ENCODE results near the gene SLCO3A1.

The SLCO3A1 gene

DNA sequence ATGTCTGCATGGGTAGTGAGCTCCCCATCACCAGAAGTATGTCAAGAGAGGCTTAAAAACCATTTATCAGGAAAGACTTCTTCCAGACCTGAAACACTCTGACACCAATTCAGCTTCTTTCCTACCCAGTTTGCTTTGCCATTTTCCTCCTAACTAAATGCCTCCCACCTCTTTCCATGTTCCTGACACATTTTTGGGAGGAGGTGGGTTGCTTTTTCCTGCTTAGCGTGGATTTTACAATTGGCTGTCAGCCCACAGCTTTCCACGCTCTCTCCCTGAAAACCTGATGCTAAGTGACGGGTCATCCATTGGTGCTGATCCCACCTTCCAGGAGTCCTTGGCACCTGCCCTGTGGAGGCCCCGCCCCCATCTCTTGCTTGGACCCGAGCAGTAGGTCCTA is 275.3 kb downstream of the SLCO3A1 start:
- no peak for DNase-seq (ENCODE audit: low read depth)

DNA sequence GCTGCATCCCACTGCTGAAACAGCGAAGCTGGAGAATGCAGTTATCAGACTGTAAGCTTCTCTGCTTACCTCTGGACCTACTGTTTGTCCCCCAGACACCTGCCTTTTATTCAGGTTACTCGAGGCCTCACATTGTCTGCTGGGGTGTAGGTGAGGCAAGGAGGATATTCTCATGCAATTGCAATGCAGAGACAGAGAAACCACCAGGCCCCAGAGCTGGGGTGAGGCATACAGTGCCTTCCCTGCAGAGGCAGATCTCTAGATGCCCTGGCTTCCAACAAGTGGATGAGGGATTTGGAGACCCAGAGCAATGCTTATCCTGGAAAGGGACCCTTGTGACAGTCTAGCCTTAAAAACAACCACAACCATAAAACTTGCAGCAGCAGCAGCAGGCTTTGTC is 276.7 kb downstream of the SLCO3A1 start:
- DNase-seq (ENCODE audit: low read depth): no peak

DNA sequence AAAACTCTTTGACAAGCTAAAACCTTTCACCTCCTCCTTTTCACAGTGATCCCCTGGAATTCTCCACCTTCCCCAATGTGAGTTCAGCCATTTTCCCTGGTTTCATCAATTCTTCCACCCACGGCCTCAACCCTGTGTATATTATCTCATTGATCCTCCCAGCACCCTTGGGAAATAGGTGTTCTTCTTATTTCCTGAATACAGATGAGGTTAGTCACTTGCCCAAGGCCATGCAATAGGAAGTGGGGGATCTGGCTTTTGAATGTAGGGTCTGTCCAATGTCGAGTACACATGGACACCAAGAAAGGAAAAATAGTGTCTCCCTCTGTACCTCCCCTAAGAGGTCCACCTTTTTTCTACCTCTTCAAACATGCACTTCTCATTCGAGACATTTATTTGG is 277.4 kb downstream of the SLCO3A1 start:
- no peak for DNase-seq (ENCODE audit: low read depth)

DNA sequence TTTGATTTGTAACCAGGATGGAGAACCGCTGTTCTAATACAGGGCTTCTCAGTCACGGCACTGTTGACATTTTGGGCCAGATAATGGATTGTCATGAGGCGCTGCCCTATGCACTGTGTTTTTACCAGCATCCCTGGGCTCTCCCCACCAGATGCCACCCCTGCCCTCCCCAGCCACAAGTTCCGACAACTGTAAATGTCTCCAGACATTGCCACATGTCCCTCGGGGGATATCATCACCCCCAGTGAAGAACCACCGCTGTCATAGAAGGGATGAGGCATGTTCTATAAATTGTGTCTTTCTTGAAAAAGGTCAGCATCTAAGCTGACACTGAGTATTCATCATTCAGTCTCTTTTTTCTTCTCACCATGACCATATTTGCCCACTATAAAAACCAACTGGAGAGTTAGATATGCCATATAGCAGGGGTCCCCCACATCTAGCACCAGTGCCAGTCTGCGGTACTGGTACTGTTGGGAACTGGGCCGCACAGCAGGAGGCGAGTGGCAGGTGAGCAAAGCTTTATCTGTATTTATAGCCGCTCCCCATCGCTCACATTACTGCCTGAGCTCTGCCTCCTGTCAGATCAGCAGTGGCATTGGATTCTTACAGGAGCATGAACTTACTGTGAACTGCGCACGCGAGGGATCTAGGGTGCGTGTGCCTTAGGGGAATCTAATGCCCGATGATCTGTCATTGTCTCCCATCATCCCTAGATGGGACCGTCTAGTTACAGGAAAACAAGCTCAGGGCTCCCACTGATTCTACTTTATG is 279.7 kb downstream of the SLCO3A1 start:
- DNase-seq (ENCODE audit: low read depth): no peak

DNA sequence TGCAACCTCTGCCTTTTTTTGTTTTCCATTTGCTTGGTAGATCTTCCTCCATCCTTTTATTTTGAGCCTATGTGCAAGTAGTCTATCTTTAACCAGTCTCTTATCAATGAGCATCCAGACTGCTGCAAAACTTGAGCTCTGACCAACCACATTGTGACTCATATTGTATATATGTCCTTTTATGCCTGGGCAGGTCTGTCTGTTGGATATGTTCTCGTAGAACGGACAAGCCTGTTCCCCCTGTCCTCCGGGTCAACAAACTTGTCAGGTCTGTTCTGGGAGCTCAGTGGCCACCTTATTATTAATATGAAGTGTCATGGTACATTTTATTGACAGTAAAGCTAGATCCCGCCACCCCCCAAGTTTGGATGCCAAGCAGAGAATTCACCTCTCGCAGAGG is 287.3 kb downstream of the SLCO3A1 start:
- DNase-seq (ENCODE audit: low read depth): no peak

DNA sequence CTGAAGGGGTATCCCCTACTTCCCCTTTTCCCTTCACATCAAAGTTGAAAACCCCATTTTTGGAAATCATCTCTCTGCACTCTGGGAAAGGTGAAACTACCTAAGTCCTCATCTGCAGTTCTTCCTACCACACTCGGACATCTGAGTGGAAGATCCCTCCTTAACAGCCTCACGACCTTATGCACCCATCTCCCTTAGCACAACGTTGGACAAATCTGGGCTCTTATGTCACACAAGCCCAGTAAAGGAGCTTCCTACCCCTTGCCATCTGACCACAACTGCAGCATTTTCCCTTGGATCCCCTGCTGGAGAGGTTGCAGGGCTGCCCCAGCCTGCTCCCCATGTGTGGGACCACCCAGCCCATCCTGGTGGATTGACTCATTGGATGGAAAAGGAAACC is 288.1 kb downstream of the SLCO3A1 start:
- no peak for DNase-seq (ENCODE audit: low read depth)

DNA sequence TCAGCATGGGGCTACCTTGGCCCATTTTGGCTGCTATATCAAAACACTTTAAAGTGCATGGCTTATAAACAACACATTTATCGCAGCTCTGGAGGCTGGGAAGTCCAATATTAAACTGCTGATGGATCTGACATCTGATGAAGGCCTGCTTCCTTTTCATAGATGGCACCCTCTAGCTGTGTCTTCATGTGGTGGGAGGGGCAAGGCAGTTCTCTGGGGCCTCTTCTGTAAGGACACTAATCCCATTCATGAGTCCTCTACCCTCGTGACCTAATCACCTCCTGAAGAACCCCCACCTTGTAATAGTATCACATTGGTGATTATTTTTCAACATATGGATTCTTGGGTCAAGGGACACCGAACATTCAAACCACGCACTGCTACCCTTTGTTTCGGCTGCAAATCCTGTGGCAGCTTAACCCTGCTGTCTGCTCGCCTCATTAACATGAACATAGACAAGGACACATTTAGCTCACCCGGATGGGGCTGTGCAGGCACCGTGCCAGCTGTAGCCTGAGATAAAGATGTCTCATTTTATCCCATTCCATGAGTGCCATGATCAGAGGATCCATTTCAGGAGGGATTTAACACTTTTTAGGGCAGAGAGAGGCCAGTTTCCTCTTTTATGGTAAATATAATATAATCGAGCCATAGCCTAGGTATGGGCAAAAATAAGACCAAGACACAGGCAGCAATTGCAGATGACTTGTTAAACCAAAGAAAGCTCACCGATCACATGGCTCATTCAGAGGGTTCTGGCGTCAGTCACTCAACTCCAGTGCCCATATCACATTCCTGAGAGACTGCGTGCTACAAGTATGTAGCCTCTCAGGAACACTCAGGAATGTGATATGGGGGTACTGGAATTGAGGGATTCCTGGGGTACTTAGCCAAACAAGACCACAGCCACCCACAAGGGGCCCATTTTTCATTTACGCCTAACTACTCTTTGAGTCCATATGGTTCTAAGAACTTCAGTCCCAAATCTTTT is 289.0 kb downstream of the SLCO3A1 start:
- no peak for DNase-seq (ENCODE audit: low read depth)

DNA sequence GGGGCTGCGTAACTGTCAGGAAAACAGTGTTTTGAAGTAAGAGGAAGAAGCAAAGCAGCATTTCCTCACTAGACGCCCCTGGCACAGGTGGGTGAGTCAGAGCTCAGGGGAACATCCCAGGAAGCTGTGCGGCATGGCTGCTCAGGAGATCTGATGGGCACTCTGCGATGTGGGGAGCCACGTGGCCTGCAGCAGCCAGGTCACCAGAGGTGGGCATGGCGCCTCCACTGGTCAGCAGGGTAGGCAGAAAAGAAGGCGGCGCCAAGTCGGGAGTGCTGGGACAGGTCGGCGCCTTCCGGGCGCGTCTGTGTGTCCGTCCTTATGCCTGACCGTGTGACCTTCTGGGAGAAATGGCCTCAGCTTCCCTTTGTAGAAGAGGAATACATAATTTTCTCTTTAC is 290.3 kb downstream of the SLCO3A1 start:
- no peak for DNase-seq (ENCODE audit: low read depth)

DNA sequence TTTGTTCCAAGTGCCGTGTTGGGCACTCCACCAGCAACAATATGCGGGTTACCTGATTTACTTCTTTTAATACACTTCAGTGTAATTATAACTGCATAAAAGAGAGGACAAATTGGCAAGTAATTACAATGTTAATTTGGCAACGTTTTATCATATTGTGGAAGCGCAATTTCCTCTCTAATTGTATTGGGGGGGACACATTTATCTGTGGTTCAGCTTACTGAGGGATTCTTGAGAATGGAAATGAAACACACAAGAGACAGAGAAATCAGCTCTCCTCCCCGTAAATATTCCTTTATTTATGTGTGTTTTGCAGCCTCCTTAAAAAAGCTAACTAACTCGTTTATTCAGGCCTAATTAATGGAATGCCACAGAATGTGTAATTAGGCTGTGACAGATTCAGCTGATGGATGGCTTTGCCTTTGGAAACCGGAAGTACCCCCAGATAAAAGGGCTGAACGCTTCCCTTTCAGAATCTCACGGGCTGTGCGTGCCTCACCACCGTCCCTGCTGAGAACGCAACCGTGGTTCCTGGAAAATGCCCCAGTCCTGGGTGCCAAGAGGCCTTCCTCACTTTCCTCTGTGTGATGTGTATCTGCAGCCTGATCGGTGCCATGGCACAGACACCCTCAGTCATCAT is 293.1 kb downstream of the SLCO3A1 start:
- no peak for DNase-seq (ENCODE audit: low read depth)

DNA sequence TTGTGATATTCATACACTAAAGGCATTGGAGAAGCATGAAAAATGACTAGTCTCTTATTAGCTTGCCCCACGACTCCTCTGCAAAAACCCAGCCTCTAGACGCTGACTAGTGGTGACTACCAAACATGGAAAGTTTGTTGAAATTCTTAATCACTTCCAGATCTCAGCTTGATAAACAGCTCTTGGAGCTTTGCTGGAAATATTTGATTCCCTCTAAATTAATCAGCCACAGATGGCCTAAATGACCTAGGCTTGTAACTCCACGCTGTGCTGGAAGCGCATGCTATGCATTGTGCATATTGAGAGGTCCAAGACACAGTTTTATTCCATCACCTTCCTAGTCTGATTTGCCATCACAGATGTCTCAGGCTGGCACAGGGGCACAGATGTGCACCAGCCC is 295.5 kb downstream of the SLCO3A1 start:
- DNase-seq (ENCODE audit: low read depth): peak; percentile 41

DNA sequence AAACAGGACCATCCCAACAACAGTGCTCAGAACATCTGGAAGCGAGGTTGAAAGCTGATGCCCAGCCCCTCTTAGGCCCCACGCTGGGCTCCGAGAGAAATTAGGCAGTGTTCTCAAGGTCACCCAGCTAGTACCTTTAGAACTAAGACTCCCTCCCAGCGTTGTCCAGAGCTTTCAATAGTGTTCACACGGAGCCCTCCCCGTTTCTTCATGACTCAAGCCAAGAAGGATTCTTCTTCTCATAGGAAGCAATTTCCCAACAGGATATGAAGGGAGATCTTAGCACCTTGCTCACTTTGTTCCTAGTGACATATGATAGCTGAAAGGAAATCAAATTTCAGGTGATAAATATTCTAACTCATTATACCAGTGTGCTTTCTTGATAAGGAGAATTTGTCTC is 296.0 kb downstream of the SLCO3A1 start:
- no peak for DNase-seq (ENCODE audit: low read depth)

DNA sequence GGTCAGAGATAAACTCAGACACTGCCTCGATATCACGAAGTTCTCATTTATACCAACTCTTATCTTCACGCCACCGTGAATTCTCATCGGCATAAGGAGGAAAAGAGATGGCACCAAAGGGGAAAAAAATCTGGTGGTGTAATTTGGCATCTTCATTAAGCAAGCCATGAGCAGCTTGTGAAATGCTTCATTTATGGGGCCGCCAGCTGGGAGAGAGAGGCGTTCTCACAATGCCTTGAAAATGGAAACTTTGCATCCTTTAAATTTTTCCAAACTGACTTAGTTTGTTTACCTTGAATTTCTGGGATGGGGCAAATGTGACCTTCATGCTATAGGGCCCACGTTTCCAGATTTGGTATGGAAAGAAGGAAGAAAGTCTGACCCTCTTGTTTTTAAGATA is 297.7 kb downstream of the SLCO3A1 start:
- DNase-seq (ENCODE audit: low read depth): no peak

DNA sequence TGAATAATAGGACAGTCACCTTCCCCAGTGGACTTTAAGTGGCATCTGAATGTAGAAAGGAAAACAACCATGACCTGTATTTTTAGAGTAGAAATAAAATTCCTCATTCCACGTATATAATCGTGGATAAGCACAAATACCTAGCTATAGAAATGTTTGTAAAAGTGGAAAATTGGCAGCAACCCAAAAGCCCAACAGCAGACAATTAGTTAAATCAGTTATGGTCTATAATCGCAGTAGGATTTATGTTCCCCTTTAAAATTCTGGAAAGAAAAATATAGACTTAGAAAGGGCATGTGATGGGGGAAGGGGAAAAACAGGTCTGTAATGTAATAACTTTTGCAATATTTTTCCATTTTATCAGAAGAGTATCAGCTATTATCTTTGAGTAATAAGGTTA is 298.2 kb downstream of the SLCO3A1 start:
- DNase-seq (ENCODE audit: low read depth): no peak

DNA sequence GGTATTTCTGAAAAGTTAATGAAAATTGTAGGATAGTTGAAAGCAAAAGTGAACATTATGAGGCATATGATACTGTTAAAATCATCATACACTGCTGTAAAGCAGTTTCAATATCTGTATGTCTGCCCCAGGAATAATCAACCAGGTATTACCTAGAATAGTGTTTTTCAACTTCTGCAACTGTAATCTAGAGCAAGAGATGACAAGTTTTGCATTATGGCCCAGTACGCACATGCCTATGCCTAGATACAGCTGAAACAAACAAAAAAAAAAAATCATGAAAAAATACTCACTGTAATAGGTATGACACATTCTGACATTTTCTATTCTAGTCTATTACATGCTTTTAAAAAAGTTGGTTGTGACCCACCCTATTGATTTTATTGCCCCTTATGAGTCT is 299.5 kb downstream of the SLCO3A1 start:
- DNase-seq (ENCODE audit: low read depth): no peak

DNA sequence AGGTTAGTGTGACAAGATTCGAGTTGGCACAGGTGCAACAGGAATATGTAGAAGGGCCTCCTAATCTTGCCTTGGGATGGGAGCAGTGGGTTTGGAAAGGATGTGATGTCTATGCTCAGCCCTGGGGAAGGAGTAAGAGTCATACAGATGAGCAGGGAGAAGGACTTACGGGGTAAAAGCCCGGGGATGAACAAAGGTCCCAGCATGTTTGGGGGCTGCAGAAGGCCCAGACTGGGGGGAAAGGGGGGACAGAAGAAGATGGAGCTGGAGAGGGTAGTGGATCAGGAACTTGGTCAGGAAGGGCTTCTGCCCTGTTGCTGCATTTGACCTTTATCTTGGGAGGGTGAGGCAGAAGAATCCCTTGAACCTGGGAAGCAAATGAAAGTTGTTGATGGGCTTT is 300.1 kb downstream of the SLCO3A1 start:
- DNase-seq (ENCODE audit: low read depth): no peak

DNA sequence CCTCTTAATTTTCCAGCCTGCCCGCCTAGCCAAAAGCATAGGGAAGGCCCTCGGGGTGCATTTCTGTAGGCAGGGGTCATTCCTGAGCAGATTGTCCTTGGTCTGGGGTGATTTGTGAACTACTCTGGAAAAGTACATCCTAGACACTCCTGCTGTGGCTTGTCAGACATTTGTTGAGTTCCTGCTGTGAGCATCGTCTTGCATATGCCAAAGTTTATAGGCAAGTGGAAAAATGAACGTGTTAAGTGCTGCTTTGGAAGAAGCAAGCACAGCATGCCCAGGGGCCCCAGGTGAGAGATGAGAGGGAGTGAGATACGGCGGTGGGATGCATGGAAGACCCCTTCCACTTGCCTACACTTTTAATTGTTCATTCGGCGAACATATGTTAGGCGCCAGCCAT is 302.4 kb downstream of the SLCO3A1 start:
- DNase-seq (ENCODE audit: low read depth): no peak

DNA sequence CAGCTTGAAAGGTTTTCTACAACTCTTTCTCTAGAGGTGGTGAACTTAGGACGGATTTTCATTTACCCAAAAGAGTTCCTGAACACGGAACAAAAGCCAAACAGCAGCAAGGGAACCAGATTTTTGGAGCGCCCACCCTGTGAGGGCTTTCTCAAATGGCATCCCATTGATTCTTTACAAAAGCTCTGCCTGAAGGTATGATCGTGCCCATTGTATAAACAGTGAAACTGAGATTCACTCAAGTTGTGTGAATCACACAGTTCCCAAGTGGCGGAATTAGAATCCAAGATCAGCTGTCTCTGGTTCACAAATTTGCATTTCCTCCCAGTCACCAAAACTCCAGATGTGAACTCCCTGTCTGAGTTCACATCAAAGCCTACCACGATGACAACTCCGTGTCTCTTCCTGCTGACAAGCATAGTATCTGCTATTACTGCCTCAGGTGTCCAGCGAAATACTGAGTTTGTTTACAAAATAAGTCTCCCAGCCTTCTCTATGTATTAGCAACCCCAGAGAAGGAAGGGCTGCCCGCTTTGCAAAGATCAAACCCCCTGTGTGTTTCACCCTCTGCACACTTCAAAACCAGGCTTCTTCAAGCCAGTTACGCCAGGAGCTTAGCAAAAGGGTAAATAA is 304.3 kb downstream of the SLCO3A1 start:
- DNase-seq (ENCODE audit: low read depth): no peak

DNA sequence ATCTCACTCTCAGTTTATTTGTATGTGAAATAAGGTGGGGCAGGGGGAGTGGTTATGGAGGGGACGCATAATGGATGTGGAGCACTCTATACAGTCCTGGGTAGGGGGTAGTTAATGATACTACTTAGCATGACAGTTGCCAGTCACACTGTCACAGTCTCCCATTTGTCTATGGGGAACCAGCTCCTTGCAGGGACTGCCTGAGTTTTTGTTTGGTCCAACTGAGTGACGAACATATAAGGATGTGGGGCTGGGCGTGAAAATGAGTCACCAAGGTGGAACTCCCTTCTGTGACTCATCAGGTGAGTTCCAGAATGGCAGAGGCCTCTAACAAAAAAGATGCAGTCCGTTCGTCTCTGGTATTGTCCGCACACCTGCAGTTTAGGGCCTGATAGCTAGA is 304.9 kb downstream of the SLCO3A1 start:
- DNase-seq (ENCODE audit: low read depth): no peak

DNA sequence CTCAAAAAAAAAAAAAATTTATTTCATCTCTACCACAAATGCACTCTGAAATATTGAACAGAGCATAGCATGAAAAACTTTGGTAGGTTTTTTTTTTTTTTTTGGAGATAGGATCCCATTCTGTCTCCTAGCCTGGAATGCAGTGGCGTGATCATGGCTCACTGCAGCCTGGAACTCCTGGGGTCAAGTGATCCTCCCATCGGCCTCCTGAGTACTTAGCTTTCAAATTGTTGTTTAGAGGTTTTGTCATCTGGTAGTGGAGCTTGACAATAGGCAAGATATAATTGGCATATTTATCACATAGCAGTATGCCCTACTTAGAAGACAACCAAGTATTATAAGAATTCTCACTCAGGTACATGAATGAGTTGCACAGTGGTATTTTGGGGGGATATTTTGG is 306.0 kb downstream of the SLCO3A1 start:
- no peak for DNase-seq (ENCODE audit: low read depth)

DNA sequence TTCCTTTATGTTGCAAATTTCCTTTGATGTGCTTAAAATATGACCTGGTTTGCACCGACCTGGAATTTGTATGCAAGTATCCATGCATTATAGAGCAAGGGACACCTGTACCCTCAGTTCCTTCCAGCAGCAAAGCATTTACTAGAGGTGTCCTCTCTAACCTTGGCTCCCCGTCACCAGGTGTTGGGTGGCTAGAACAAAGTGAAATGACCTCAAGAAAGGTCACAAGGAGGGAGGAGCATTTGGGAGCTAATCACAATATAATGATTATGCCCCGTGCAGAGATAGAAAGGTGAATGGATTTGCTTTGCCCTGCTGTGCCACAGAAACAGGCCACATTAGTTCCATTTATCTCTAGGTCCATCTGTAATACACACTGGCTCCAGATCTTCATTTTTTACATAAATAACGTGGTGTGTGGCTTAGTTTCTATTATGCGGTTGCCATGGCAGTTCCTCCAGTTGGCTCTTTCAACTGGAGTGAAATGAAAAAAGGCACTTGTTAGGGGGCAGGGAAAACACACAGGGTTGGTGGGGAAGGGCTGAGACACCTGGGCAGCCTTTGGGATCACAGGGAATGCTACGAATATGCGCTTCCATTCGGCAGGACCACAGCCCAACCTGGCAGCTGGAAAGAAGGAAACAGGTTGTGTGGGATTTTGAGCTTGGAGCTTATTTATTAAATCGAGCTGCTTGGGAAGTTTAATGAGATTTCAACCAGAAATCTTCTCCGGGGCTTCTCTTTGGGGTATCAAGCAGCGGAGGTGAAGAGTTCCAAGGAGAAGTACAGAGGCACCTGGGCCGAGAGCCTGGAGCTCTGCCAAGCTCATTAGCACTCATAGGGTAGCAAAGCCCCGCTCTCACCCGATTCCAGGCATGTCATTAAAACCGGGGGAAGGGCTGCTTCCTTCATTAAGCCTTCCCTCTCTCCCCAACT is 306.7 kb downstream of the SLCO3A1 start:
- no peak for DNase-seq (ENCODE audit: low read depth)

DNA sequence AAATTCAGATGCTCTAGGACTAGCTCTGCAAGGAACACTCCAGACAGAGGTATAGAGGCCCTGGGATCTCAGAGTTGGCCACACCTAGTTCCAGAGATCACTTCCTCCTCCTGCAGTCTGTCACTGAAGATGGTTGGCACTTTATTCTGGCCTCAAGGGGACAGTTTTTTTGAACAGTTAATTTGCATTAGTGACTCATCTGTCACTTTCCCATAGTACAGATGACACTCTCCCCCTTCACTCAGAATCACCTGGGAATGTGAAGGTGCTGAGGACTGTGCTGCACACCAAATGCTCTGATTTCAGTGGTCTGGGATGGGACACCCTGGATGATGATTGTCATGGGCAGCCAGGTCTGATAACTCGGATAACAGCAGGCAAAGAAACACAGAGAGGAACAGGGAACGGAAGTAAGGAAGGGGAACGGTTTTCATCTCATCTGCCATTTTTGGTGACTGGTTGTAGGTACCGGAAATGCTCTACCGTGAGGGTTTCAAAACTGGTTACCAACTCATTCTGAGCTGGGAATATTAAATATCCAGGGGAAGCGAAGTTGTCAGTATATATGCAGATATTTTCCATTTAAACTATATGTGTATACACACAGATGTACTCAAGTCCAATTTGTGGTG is 307.6 kb downstream of the SLCO3A1 start:
- no peak for DNase-seq (ENCODE audit: low read depth)
